T-helper 2 cell treated with Interferon-gamma antibody and Interleukin-4, amounts not matched to agents 5 μg/mL and 100 μg/mL, for 36 hours (primary cell): Measurements from ENCODE around the gene CCDC175.

Experiments
- DNase-seq: peaks from one replicate; pipeline ENCODE4 v3.0.0; 2021; ENCODE audit warnings: low spot score
- H3K27ac Mint-ChIP-seq: one replicate; pipeline ENCODE4 v1.8.0; 2021; ENCODE audit warnings: mild to moderate bottlenecking, mixed read lengths
- H3K27me3 Mint-ChIP-seq: one replicate; pipeline ENCODE4 v1.8.0; 2021; ENCODE audit warnings: low read depth, mixed read lengths
- H3K36me3 Mint-ChIP-seq: one replicate; pipeline ENCODE4 v1.8.0; 2021; ENCODE audit warnings: low read depth, mixed read lengths
- H3K4me1 Mint-ChIP-seq: one replicate; pipeline ENCODE4 v1.8.0; 2021; ENCODE audit warnings: low read depth, mixed read lengths
- H3K4me3 Mint-ChIP-seq: one replicate; pipeline ENCODE4 v1.8.0; 2022; ENCODE audit warnings: mild to moderate bottlenecking, moderate library complexity, mixed read lengths
- H3K9me3 Mint-ChIP-seq: one replicate; pipeline ENCODE4 v1.8.0; 2021; ENCODE audit warnings: mixed read lengths

The CCDC175 gene

GRCh38 chr14:59455411-59455810, 121.2 kb downstream of the CCDC175 start:
- no peaks in the 10 kb centered on the region for H3K9me3 Mint-ChIP-seq
- H3K4me1 Mint-ChIP-seq = no peaks in the 10 kb centered on the region
- H3K27ac Mint-ChIP-seq = no peak overlapping the region
- no peak overlapping the region for H3K4me3 Mint-ChIP-seq
- H3K36me3 Mint-ChIP-seq = peaks cover 8% of the 10 kb centered on the region
- H3K27me3 Mint-ChIP-seq = peaks cover 2% of the 10 kb centered on the region
- DNase-seq = no peak
